ENCODE measurements around the gene DUSP28.

DUSP28 gene

DNA sequence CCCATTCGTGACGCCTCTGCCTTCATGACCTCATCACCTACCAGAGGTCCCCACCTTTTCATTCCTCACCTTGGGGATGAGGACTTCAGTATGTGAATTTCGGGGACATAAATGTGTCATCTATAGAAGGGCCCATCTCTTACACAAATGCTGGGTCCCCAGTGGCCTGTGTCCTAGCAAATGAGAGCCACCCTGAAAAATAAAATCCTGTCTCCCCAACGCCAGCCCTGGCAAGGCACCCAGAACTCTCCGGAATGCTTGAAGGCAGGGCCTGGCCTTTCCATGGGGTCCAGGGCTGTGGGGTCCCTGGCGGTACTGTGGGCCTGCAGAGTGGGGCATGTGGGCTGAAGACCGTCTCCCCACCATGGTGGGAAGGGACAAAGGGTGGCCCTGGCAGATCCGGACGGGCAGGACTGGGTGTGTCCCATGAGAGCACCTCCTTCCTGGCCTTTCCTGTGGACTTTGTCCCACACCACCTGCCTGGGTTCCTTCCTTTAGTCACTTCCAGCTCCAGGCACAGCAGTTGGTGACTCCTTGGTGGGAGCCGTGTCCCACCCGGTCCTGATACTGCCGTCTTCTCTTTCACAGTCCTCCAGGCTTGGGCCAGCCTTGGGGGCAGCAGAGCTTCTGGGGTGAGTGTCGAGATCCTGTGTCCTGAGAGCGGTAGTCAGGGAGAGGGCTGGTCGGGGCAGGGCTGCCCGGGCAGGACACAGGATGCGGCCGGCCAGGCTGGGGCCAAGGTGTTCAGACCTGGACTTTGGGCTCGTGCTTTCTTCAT, 45.0 kb downstream of the DUSP28 start:
- CTCF ChIA-PET, result interaction anchor here (1.0 to 2.1 kb wide), 2 partner anchors 16 to 18 kb away, joined by 3 to 5 read pairs; partner anchors contain the start of gene CAPN10
- POLR2A ChIA-PET, result no interaction called here
- DNase-seq (ENCODE audit: low read depth, low spot score), result no peak
- no peak overlapping the region for H3K4me3 ChIP-seq (ENCODE audit: low read depth, low read length)
- TF ChIP-seq, protein P1, sequence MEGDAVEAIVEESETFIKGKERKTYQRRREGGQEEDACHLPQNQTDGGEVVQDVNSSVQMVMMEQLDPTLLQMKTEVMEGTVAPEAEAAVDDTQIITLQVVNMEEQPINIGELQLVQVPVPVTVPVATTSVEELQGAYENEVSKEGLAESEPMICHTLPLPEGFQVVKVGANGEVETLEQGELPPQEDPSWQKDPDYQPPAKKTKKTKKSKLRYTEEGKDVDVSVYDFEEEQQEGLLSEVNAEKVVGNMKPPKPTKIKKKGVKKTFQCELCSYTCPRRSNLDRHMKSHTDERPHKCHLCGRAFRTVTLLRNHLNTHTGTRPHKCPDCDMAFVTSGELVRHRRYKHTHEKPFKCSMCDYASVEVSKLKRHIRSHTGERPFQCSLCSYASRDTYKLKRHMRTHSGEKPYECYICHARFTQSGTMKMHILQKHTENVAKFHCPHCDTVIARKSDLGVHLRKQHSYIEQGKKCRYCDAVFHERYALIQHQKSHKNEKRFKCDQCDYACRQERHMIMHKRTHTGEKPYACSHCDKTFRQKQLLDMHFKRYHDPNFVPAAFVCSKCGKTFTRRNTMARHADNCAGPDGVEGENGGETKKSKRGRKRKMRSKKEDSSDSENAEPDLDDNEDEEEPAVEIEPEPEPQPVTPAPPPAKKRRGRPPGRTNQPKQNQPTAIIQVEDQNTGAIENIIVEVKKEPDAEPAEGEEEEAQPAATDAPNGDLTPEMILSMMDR (IDR thresholded peaks at IDR 0.05; ENCODE audit: insufficient read depth, low read length, missing control alignments), result no peak

DNA sequence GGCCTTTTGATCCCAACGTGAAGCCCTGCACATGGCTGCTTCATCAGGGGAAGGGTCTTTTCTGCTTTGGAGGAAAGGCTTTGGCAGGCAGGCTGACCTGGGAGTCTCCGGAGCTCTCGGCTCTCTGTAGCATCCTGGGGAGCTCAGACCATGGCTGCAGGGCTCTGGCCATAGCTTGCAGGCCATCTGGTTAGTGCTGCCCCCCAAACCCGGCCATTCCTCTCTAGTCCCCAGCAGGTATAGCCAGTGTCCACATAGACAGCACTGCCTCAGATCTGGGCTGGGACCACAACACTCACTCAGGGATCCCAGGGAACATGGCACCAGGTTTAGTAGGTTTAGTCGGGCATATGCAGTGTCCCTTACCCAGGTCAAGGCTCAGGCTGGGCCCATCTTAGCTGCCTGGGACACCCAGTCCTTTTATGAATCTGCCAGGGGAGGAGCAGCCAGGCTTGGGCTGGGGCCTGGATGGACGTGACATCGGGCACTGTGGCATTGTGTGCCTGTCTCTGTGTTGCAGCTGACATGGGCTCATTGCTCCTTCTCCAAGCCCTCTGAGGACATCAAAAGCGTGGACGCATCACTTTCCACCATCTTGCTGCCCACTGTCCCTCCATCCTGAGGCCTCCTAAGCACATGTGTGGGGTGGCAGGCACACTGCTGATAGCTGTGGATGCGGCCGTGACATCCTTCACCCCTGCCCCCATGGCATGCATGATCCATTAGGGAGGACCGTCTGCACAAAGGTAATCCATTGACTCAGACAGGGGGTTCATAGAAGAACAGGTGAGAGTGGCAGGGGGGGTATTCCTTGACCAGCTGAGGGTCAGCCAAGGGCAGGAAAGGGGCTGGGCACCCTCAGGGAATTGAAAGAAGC, 45.9 kb downstream of the DUSP28 start:
- no peak for DNase-seq (ENCODE audit: low read depth, low spot score)
- CTCF ChIA-PET, result interaction anchor here (1.0 kb wide), 1 partner anchor 17 kb away, joined by 3 read pairs; no protein-coding TSS in a partner anchor
- POLR2A ChIA-PET, result no interaction called here
- TF ChIP-seq, protein P1 (IDR thresholded peaks at IDR 0.05; ENCODE audit: insufficient read depth, low read length, missing control alignments), result no peak
- H3K4me3 ChIP-seq (ENCODE audit: low read depth, low read length), result no peak overlapping the region

- TF ChIP-seq, protein P1 (IDR thresholded peaks at IDR 0.05; ENCODE audit: insufficient read depth, low read length, missing control alignments), result no peak
- H3K4me3 ChIP-seq (ENCODE audit: low read depth, low read length), result no peak overlapping the region
- no peak for DNase-seq (ENCODE audit: low read depth, low spot score)
- POLR2A ChIA-PET, result no interaction called here
- CTCF ChIA-PET, result no interaction called here
Measured at GRCh38 chr2:240611601-240612210, 51.5 kb downstream of the DUSP28 start.
